SK-N-SH (cell line): ENCODE measurements around the gene GYS2.

Experiments used
- MEF2A ChIP-seq: IDR thresholded peaks from 2 replicates; pipeline ENCODE4 v1.4.0; 2012; ENCODE audit warnings: low read depth, borderline replicate concordance
- SIN3A ChIP-seq: IDR thresholded peaks from 2 replicates; pipeline ENCODE4 v1.6.1; 2012; ENCODE audit warnings: low read depth, mild to moderate bottlenecking, low read length, moderate library complexity, borderline replicate concordance
- TF ChIP-seq, protein P1 (sequence below): fragments of 200-600 bp; sonication (generic); IDR thresholded peaks from 2 replicates; pipeline ENCODE4 v1.6.1; 2017; ENCODE audit warnings: antibody characterized with exemption, mild to moderate bottlenecking, moderate library complexity
- TF ChIP-seq, protein P2 (sequence below): IDR thresholded peaks from 2 replicates; pipeline ENCODE4 v1.6.1; 2012; ENCODE audit warnings: mild to moderate bottlenecking, low read depth, low read length, moderate library complexity

DNA sequence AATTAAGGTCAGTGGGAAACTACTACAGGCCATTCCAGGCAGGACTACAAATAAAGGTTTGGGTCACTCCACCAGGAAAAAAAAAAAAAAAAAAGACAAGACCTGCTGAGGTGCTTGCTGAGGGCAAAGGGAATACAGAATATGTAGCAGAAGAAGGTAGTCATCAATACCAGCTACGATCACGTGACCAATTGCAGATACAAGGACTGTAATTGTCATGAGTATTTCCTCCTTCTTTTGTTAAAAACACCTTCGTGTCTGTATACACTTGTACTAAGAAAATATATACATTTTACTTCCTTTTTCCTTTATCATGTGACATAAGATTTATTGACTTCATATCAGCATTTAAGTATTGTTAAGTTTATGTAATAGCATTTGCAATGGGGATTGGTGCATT is 19.2 kb downstream of the GYS2 start:
- TF ChIP-seq, protein P1, sequence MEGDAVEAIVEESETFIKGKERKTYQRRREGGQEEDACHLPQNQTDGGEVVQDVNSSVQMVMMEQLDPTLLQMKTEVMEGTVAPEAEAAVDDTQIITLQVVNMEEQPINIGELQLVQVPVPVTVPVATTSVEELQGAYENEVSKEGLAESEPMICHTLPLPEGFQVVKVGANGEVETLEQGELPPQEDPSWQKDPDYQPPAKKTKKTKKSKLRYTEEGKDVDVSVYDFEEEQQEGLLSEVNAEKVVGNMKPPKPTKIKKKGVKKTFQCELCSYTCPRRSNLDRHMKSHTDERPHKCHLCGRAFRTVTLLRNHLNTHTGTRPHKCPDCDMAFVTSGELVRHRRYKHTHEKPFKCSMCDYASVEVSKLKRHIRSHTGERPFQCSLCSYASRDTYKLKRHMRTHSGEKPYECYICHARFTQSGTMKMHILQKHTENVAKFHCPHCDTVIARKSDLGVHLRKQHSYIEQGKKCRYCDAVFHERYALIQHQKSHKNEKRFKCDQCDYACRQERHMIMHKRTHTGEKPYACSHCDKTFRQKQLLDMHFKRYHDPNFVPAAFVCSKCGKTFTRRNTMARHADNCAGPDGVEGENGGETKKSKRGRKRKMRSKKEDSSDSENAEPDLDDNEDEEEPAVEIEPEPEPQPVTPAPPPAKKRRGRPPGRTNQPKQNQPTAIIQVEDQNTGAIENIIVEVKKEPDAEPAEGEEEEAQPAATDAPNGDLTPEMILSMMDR = no peak
- TF ChIP-seq MEF2A (no peak), SIN3A (no peak)
- TF ChIP-seq, protein P2, sequence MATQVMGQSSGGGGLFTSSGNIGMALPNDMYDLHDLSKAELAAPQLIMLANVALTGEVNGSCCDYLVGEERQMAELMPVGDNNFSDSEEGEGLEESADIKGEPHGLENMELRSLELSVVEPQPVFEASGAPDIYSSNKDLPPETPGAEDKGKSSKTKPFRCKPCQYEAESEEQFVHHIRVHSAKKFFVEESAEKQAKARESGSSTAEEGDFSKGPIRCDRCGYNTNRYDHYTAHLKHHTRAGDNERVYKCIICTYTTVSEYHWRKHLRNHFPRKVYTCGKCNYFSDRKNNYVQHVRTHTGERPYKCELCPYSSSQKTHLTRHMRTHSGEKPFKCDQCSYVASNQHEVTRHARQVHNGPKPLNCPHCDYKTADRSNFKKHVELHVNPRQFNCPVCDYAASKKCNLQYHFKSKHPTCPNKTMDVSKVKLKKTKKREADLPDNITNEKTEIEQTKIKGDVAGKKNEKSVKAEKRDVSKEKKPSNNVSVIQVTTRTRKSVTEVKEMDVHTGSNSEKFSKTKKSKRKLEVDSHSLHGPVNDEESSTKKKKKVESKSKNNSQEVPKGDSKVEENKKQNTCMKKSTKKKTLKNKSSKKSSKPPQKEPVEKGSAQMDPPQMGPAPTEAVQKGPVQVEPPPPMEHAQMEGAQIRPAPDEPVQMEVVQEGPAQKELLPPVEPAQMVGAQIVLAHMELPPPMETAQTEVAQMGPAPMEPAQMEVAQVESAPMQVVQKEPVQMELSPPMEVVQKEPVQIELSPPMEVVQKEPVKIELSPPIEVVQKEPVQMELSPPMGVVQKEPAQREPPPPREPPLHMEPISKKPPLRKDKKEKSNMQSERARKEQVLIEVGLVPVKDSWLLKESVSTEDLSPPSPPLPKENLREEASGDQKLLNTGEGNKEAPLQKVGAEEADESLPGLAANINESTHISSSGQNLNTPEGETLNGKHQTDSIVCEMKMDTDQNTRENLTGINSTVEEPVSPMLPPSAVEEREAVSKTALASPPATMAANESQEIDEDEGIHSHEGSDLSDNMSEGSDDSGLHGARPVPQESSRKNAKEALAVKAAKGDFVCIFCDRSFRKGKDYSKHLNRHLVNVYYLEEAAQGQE = no peak
